HEK293 (cell line): ENCODE measurements around the gene BBIP1.

ENCODE experiments used
- CTCF ChIA-PET: fragments of 350-600 bp; formaldehyde crosslinking; extraction: SDS; loops from one replicate; lab custom pipeline; 2021; ENCODE audit warnings: antibody characterized with exemption; lab: Yijun Ruan, JAX
- POLR2A ChIA-PET: fragments of 300-600 bp; formaldehyde crosslinking; extraction: SDS; loops from one replicate; lab custom pipeline; 2020; ENCODE audit warnings: antibody characterized with exemption, inconsistent platforms; lab: Yijun Ruan, JAX
- H3K27ac ChIP-seq: fragments of 200-500 bp; sonication (Bioruptor generic); 2 replicates; pipeline ENCODE4 v1.5.1; 2014; ENCODE audit warnings: low read depth, low read length, control low read depth, inconsistent platforms; ENCODE audit errors: extremely low read depth
- H3K36me3 ChIP-seq, 2 experiments: fragments of 200-500 bp in 1 of 2; sonication (Bioruptor generic) in 1 of 2; 1 replicate in 1 of 2; 2 replicates in 1 of 2; pipeline ENCODE4 v1.5.1; 2014 to 2017; ENCODE audit warnings: inconsistent platforms in 2 of 2, low read length in 2 of 2; ENCODE audit not compliant: control insufficient read depth in 2 of 2, insufficient read depth in 1 of 2
- H3K4me1 ChIP-seq: fragments of 200-500 bp; sonication (Bioruptor generic); 2 replicates; pipeline ENCODE4 v1.5.1; 2014; ENCODE audit warnings: mild to moderate bottlenecking, low read length, inconsistent platforms; ENCODE audit not compliant: control insufficient read depth, insufficient read depth
- H3K4me3 ChIP-seq: 2 replicates; pipeline ENCODE4 v1.5.1; 2011; ENCODE audit warnings: low read depth, mild to moderate bottlenecking, control low read depth, low read length, moderate library complexity
- H3K9me3 ChIP-seq: fragments of 200-500 bp; sonication (Bioruptor generic); 2 replicates; pipeline ENCODE4 v1.5.1; 2014; ENCODE audit warnings: low read depth, low read length, inconsistent platforms; ENCODE audit not compliant: control insufficient read depth, insufficient read depth
- BCL11A ChIP-seq: fragments of 450-650 bp; formaldehyde crosslinking; IDR thresholded peaks from 2 replicates; pipeline ENCODE4 v1.5.1; 2016; ENCODE audit warnings: low read depth, missing biosample characterization, missing genetic modification characterization
- ELK4 ChIP-seq: IDR thresholded peaks from 2 replicates; pipeline ENCODE4 v1.6.1; 2011; ENCODE audit warnings: mild to moderate bottlenecking, low read depth, low read length, borderline replicate concordance
- KLF10 ChIP-seq: fragments of 450-650 bp; IDR thresholded peaks from 2 replicates; pipeline ENCODE4 v1.5.1; 2018; ENCODE audit warnings: missing biosample characterization, mild to moderate bottlenecking, missing genetic modification characterization
- MZF1 ChIP-seq: fragments of 450-650 bp; formaldehyde crosslinking; IDR thresholded peaks from 2 replicates; pipeline ENCODE4 v1.5.1; 2017; ENCODE audit warnings: missing biosample characterization, missing genetic modification characterization, borderline replicate concordance
- SCRT2 ChIP-seq: fragments of 450-650 bp; formaldehyde crosslinking; IDR thresholded peaks from 2 replicates; pipeline ENCODE4 v1.5.1; 2016; ENCODE audit warnings: missing biosample characterization, missing genetic modification characterization
- WT1 ChIP-seq: fragments of 450-650 bp; formaldehyde crosslinking; IDR thresholded peaks from 2 replicates; pipeline ENCODE4 v1.5.1; 2016; ENCODE audit warnings: missing biosample characterization, missing genetic modification characterization
- ZNF157 ChIP-seq: fragments of 450-650 bp; formaldehyde crosslinking; IDR thresholded peaks from 2 replicates; pipeline ENCODE4 v1.5.1; 2016; ENCODE audit warnings: missing biosample characterization, missing genetic modification characterization
- ZNF544 ChIP-seq: fragments of 450-650 bp; formaldehyde crosslinking; IDR thresholded peaks from 2 replicates; pipeline ENCODE4 v1.5.0; 2017; ENCODE audit warnings: missing biosample characterization, missing genetic modification characterization
- ZNF571 ChIP-seq: fragments of 450-650 bp; formaldehyde crosslinking; IDR thresholded peaks from 2 replicates; pipeline ENCODE4 v1.5.0; 2017; ENCODE audit warnings: missing biosample characterization, missing genetic modification characterization
- ZNF624 ChIP-seq: fragments of 450-650 bp; formaldehyde crosslinking; IDR thresholded peaks from 2 replicates; pipeline ENCODE4 v1.5.1; 2017; ENCODE audit warnings: missing biosample characterization, missing genetic modification characterization
- ZNF654 ChIP-seq: fragments of 450-650 bp; formaldehyde crosslinking; IDR thresholded peaks from 2 replicates; pipeline ENCODE4 v1.5.1; 2016; ENCODE audit warnings: low read depth, missing biosample characterization, missing genetic modification characterization
- ZNF658 ChIP-seq: fragments of 450-650 bp; formaldehyde crosslinking; IDR thresholded peaks from 2 replicates; pipeline ENCODE4; 2016; ENCODE audit warnings: missing biosample characterization, missing genetic modification characterization
- TF ChIP-seq, protein P1 (sequence below): fragments of 450-650 bp; formaldehyde crosslinking; IDR thresholded peaks from 2 replicates; pipeline ENCODE4 v1.5.1; 2016; ENCODE audit warnings: missing biosample characterization, missing genetic modification characterization, borderline replicate concordance
- TF ChIP-seq, protein P2 (sequence below): fragments of 450-650 bp; IDR thresholded peaks from 2 replicates; pipeline ENCODE4 v1.5.1; 2018; ENCODE audit warnings: missing biosample characterization, missing genetic modification characterization
- TF ChIP-seq, protein P3 (sequence below): fragments of 450-650 bp; formaldehyde crosslinking; IDR thresholded peaks from 2 replicates; pipeline ENCODE4 v1.5.1; 2016; ENCODE audit warnings: missing biosample characterization, missing genetic modification characterization

BBIP1 gene

GRCh38 chr10:110898391-110898790 is 20.6 kb downstream of the BBIP1 start:
- CTCF ChIA-PET, result interaction anchor here (0.7 to 1.9 kb wide), 5 partner anchors 11 to 1064 kb away, joined by 3 to 6 read pairs (median 4); no protein-coding TSS in a partner anchor
- POLR2A ChIA-PET, result no interaction called here
- peaks cover 49 to 66% of the 10 kb centered on the region in 2 experiments for H3K36me3 ChIP-seq
- H3K4me1 ChIP-seq, result no peaks in the 10 kb centered on the region
- no peak overlapping the region for H3K27ac ChIP-seq
- TF ChIP-seq WT1 (tag by site-specific recombination), result no peak
- TF ChIP-seq, protein P1, sequence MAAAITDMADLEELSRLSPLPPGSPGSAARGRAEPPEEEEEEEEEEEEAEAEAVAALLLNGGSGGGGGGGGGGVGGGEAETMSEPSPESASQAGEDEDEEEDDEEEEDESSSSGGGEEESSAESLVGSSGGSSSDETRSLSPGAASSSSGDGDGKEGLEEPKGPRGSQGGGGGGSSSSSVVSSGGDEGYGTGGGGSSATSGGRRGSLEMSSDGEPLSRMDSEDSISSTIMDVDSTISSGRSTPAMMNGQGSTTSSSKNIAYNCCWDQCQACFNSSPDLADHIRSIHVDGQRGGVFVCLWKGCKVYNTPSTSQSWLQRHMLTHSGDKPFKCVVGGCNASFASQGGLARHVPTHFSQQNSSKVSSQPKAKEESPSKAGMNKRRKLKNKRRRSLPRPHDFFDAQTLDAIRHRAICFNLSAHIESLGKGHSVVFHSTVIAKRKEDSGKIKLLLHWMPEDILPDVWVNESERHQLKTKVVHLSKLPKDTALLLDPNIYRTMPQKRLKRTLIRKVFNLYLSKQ, result no peak
- no peak overlapping the region for H3K4me3 ChIP-seq
- no peaks in the 10 kb centered on the region; the same call in 1 of the 2 replicates for H3K9me3 ChIP-seq

DNA sequence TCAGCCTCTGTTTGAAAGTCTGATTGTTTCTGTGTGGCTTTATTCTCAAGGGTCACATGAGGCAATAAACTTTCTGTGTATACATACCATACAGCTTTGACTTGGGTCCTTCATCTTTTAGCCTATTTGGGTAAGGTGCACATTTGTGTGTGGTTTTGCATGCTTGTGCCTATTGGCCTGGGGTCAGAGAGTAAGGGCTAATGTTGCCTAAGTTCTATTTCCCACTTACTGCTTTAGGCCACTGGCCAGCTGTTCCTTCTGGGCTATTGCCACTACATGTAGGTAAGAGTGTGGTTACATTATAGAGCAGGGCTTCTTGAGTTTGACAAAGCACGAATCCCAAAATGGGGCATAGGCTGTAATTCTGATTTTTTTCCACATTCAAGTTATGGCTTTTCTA is 21.8 kb downstream of the BBIP1 start:
- Histone ChIP-seq H3K9me3 (no peaks in the 10 kb centered on the region; the same call in 1 of the 2 replicates), H3K4me3 (no peak overlapping the region), H3K27ac (peak overlapping the region; percentile 9; the same call in 1 of the 2 replicates), H3K36me3 (peaks cover 54 to 72% of the 10 kb centered on the region in 2 experiments), H3K4me1 (no peaks in the 10 kb centered on the region)
- POLR2A ChIA-PET, result interaction anchor here (1.3 kb wide), 1 partner anchor 22 kb away, joined by 5 read pairs; the partner anchor contains the start of genes BBIP1 and SHOC2
- TF ChIP-seq KLF10 (tag by site-specific recombination), result no peak
- TF ChIP-seq, protein P2, sequence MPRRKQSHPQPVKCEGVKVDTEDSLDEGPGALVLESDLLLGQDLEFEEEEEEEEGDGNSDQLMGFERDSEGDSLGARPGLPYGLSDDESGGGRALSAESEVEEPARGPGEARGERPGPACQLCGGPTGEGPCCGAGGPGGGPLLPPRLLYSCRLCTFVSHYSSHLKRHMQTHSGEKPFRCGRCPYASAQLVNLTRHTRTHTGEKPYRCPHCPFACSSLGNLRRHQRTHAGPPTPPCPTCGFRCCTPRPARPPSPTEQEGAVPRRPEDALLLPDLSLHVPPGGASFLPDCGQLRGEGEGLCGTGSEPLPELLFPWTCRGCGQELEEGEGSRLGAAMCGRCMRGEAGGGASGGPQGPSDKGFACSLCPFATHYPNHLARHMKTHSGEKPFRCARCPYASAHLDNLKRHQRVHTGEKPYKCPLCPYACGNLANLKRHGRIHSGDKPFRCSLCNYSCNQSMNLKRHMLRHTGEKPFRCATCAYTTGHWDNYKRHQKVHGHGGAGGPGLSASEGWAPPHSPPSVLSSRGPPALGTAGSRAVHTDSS (tag by site-specific recombination), result no peak
- no peak for TF ChIP-seq ZNF658 (tag by site-specific recombination)
- no peak for TF ChIP-seq SCRT2
- CTCF ChIA-PET, result interaction anchor here (0.6 to 1.9 kb wide), 6 partner anchors 10 to 499 kb away, joined by 3 to 8 read pairs (median 4); no protein-coding TSS in a partner anchor

- CTCF ChIA-PET, result interaction anchor here (0.5 to 2.9 kb wide), 29 partner anchors 9 to 347 kb away, joined by 3 to 14 read pairs (median 4); partner anchors contain the start of gene PDCD4
- Histone ChIP-seq H3K27ac (no peak overlapping the region), H3K9me3 (no peaks in the 10 kb centered on the region; the same call in 1 of the 2 replicates), H3K4me1 (no peaks in the 10 kb centered on the region), H3K4me3 (no peak overlapping the region), H3K36me3 (peaks cover 64 to 73% of the 10 kb centered on the region in 2 experiments)
- TF ChIP-seq ZNF571 (tag by site-specific recombination), result no peak
- TF ChIP-seq ZNF654 (tag by site-specific recombination), result peak; percentile 53
- POLR2A ChIA-PET, result no interaction called here
These were observed 25.3 kb downstream of the BBIP1 start for GRCh38 chr10:110893559-110894179.

- no peaks in the 10 kb centered on the region; the same call in 1 of the 2 replicates for H3K9me3 ChIP-seq
- CTCF ChIA-PET, result interaction anchor here (0.5 to 2.9 kb wide), 16 partner anchors 9 to 457 kb away, joined by 3 to 14 read pairs (median 4); no protein-coding TSS in a partner anchor
- POLR2A ChIA-PET, result no interaction called here
- TF ChIP-seq ZNF157 (tag by site-specific recombination), result no peak
- no peak for TF ChIP-seq BCL11A (tag by site-specific recombination)
- no peak for TF ChIP-seq MZF1 (tag by site-specific recombination)
- TF ChIP-seq, protein P3, sequence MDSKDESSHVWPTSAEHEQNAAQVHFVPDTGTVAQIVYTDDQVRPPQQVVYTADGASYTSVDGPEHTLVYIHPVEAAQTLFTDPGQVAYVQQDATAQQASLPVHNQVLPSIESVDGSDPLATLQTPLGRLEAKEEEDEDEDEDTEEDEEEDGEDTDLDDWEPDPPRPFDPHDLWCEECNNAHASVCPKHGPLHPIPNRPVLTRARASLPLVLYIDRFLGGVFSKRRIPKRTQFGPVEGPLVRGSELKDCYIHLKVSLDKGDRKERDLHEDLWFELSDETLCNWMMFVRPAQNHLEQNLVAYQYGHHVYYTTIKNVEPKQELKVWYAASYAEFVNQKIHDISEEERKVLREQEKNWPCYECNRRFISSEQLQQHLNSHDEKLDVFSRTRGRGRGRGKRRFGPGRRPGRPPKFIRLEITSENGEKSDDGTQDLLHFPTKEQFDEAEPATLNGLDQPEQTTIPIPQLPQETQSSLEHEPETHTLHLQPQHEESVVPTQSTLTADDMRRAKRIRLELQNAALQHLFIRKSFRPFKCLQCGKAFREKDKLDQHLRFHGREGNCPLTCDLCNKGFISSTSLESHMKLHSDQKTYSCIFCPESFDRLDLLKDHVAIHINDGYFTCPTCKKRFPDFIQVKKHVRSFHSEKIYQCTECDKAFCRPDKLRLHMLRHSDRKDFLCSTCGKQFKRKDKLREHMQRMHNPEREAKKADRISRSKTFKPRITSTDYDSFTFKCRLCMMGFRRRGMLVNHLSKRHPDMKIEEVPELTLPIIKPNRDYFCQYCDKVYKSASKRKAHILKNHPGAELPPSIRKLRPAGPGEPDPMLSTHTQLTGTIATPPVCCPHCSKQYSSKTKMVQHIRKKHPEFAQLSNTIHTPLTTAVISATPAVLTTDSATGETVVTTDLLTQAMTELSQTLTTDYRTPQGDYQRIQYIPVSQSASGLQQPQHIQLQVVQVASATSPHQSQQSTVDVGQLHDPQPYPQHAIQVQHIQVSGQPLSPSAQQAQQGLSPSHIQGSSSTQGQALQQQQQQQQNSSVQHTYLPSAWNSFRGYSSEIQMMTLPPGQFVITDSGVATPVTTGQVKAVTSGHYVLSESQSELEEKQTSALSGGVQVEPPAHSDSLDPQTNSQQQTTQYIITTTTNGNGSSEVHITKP (tag by site-specific recombination), result peak; percentile 70
- TF ChIP-seq ELK4, result no peak
- no peak for TF ChIP-seq ZNF624
- TF ChIP-seq ZNF544, result no peak
- TF ChIP-seq, all 188 proteins: peak for 1
- H3K4me3 ChIP-seq, result no peak overlapping the region
- H3K27ac ChIP-seq, result no peak overlapping the region
- H3K36me3 ChIP-seq, result peaks cover 61 to 72% of the 10 kb centered on the region in 2 experiments
- H3K4me1 ChIP-seq, result no peaks in the 10 kb centered on the region
These were observed 26.2 kb downstream of the BBIP1 start for GRCh38 chr10:110892602-110893288.
